K562 (cell line): ENCODE data around the gene GRAMD2A. TPM values are rescaled to one million over a fixed set of nuclear protein-coding genes. Genes with fewer than 3 reads are reported as not detected.

Experiments
- ATAC-seq: fragments of 200-7000 bp; cut with Tn5 transposase; 3 replicates; pipeline ENCODE4 v1.9.1; 2020; ENCODE audit warnings: moderate library complexity
- BruUV-seq: library from RNA; stranded (reverse); fragments of 400-500 nt; replicated peaks from 2 replicates; lab custom pipeline; 2021; lab: Mats Ljungman, UMichigan
- CTCF ChIA-PET: fragments of 300-600 bp; formaldehyde crosslinking; extraction: SDS; loops from one replicate; lab custom pipeline; 2021; ENCODE audit warnings: low intra/inter-chr PET ratio; lab: Yijun Ruan, JAX
- POLR2A ChIA-PET: fragments of 300-600, 350-650 bp; sonication (Branson Sonifier 250); formaldehyde crosslinking; extraction: SDS; loops from one replicate; lab custom pipeline; 2021; ENCODE audit warnings: antibody characterized with exemption, inconsistent platforms; lab: Yijun Ruan, JAX
- DNase-seq, 4 experiments: peaks; one replicate each; pipeline versions ENCODE4 v3.0.0 to v3.0.0-alpha.2; 2011 to 2018; ENCODE audit warnings: low spot score in 3 of 4, mixed read lengths in 3 of 4; ENCODE audit errors: extremely low read depth in 1 of 4
- FAIRE-seq: peaks from 2 replicates; lab custom pipeline; 2011; peaks lifted over from hg19 to GRCh38; lab: Jason Lieb, UNC
- H2AFZ ChIP-seq: 2 replicates; pipeline ENCODE4 v1.6.0; 2011; ENCODE audit warnings: low read depth, low read length, control low read depth, inconsistent platforms
- H3K27ac ChIP-seq: fragments of 200-600 bp; 3 replicates; pipeline ENCODE4 v1.8.0; 2011; ENCODE audit warnings: low read depth, mild to moderate bottlenecking, control low read depth, inconsistent platforms, low read length, moderate library complexity, mixed read lengths; ENCODE audit errors: extremely low read depth
- H3K27me3 ChIP-seq, 2 experiments: fragments of 300-600 bp in 1 of 2; 2 replicates in 1 of 2; 3 replicates in 1 of 2; pipeline versions ENCODE4 v1.6.0 to v1.8.0; 2011; ENCODE audit warnings: inconsistent platforms in 2 of 2, low read length in 2 of 2, mild to moderate bottlenecking in 1 of 2, mixed read lengths in 1 of 2, moderate library complexity in 1 of 2; ENCODE audit not compliant: control insufficient read depth in 2 of 2, insufficient read depth in 2 of 2
- H3K36me3 ChIP-seq: fragments of 300-600 bp; 3 replicates; pipeline ENCODE4 v1.8.0; 2011; ENCODE audit warnings: mild to moderate bottlenecking, low read length, inconsistent platforms; ENCODE audit not compliant: control insufficient read depth, insufficient read depth
- H3K4me1 ChIP-seq, 2 experiments: fragments of 200-600 bp in 1 of 2; replicated peaks in 1 of 2; 2 replicates in 1 of 2; 3 replicates in 1 of 2; pipeline versions ENCODE4 v1.5.1 to v1.8.0; 2011; ENCODE audit warnings: inconsistent platforms in 2 of 2, low read length in 2 of 2, mild to moderate bottlenecking in 1 of 2, mixed read lengths in 1 of 2, moderate library complexity in 1 of 2; ENCODE audit not compliant: control insufficient read depth in 2 of 2, insufficient read depth in 2 of 2
- H3K4me2 ChIP-seq: 2 replicates; pipeline ENCODE4 v1.6.1; 2011; ENCODE audit warnings: low read length, control low read depth, inconsistent platforms, mixed read lengths; ENCODE audit not compliant: insufficient read depth
- H3K4me3 ChIP-seq: fragments of 200-600 bp; sonication (generic), shearing (Covaris generic); 2 replicates; pipeline ENCODE4 v1.5.1; 2016; ENCODE audit warnings: control low read depth, inconsistent platforms
- H3K79me2 ChIP-seq: fragments of 200-600 bp; 3 replicates; pipeline ENCODE4 v1.8.0; 2011; ENCODE audit warnings: low read length, inconsistent platforms; ENCODE audit not compliant: control insufficient read depth, insufficient read depth
- H3K9ac ChIP-seq, 2 experiments: 2 replicates each; pipeline versions ENCODE4 v1.6.0 to v1.6.1; 2011; ENCODE audit warnings: low read depth in 2 of 2, low read length in 2 of 2, control low read depth in 1 of 2, inconsistent platforms in 1 of 2, mild to moderate bottlenecking in 1 of 2, mixed read lengths in 1 of 2; ENCODE audit not compliant: insufficient read depth in 1 of 2
- H3K9me1 ChIP-seq: one replicate; pipeline ENCODE4 v1.6.0; 2011; ENCODE audit warnings: inconsistent platforms, mild to moderate bottlenecking, low read length, moderate library complexity; ENCODE audit not compliant: control insufficient read depth, insufficient read depth
- H3K9me3 ChIP-seq: replicated peaks from 2 replicates; pipeline ENCODE4 v1.5.1; 2011; ENCODE audit warnings: low read depth, low read length, inconsistent platforms; ENCODE audit not compliant: control insufficient read depth, insufficient read depth
- H4K20me1 ChIP-seq: replicated peaks from 2 replicates; pipeline ENCODE4 v1.6.1; 2011; ENCODE audit warnings: low read length, inconsistent platforms, mixed read lengths; ENCODE audit not compliant: control insufficient read depth, insufficient read depth
- BACH1 ChIP-seq: fragments of 200-800 bp; sonication (Bioruptor generic); IDR thresholded peaks from 2 replicates; pipeline ENCODE4 v1.6.1; 2016; ENCODE audit warnings: missing genetic modification characterization, missing compliant biosample characterization
- CSDE1 ChIP-seq, 2 experiments: fragments of 450-650 bp; IDR thresholded peaks; 2 replicates each; pipeline ENCODE4 v1.6.1; 2016; ENCODE audit warnings: mild to moderate bottlenecking in 1 of 2
- CTBP1 ChIP-seq: fragments of 450-650 bp; IDR thresholded peaks from 2 replicates; pipeline ENCODE4 v1.6.1; 2016; ENCODE audit warnings: borderline replicate concordance
- DMBX1 ChIP-seq: fragments of 250-450 bp; sonication (Bioruptor Pico); IDR thresholded peaks from 2 replicates; pipeline ENCODE4 v1.8.0; 2022; ENCODE audit warnings: inconsistent platforms, mild to moderate bottlenecking, moderate library complexity, borderline replicate concordance
- GABPA ChIP-seq: fragments of 200-800 bp; sonication (Bioruptor generic); conservative IDR thresholded peaks from 2 replicates; pipeline ENCODE4 v1.6.1; 2016; ENCODE audit warnings: low read depth, missing genetic modification characterization, missing compliant biosample characterization
- GTF2A2 ChIP-seq: IDR thresholded peaks from 2 replicates; pipeline ENCODE4 v1.6.1; 2016; ENCODE audit warnings: mild to moderate bottlenecking, missing genetic modification characterization, missing compliant biosample characterization
- KLF10 ChIP-seq: fragments of 250-450 bp; sonication (Bioruptor Pico); IDR thresholded peaks from 2 replicates; pipeline ENCODE4 v1.6.1; 2021; ENCODE audit warnings: matching md5 sums
- NCOA1 ChIP-seq: fragments of 450-650 bp; IDR thresholded peaks from 2 replicates; pipeline ENCODE4 v1.6.1; 2016; ENCODE audit warnings: low read depth
- NFIC ChIP-seq: fragments of 450-650 bp; IDR thresholded peaks from 2 replicates; pipeline ENCODE4 v1.6.1; 2017; ENCODE audit warnings: mild to moderate bottlenecking, inconsistent platforms
- NFYB ChIP-seq: IDR thresholded peaks from 2 replicates; pipeline ENCODE4 v1.6.1; 2011; ENCODE audit warnings: mild to moderate bottlenecking, moderate library complexity; ENCODE audit not compliant: insufficient read length; ENCODE audit errors: extremely low read depth
- RBM14 ChIP-seq: fragments of 200-400 bp; formaldehyde crosslinking; IDR thresholded peaks from 2 replicates; pipeline ENCODE4 v1.6.1; 2018; ENCODE audit warnings: low read depth, mild to moderate bottlenecking, low read length, moderate library complexity, borderline replicate concordance; ENCODE audit not compliant: insufficient read depth
- SMARCE1 ChIP-seq: fragments of 450-650 bp; IDR thresholded peaks from 2 replicates; pipeline ENCODE4 v1.7.1; 2016; ENCODE audit warnings: mild to moderate bottlenecking
- STAG1 ChIP-seq: sonication (generic); formaldehyde crosslinking; IDR thresholded peaks from 2 replicates; pipeline ENCODE4 v1.5.0; 2020; ENCODE audit warnings: missing genetic modification reagents, borderline replicate concordance
- ZNF695 ChIP-seq: fragments of 450-650 bp; formaldehyde crosslinking; IDR thresholded peaks from 2 replicates; pipeline ENCODE4 v1.4.0; 2020; ENCODE audit warnings: mild to moderate bottlenecking, moderate library complexity
- ZNF707 ChIP-seq: fragments of 250-450 bp; sonication (Bioruptor Pico); conservative IDR thresholded peaks from 2 replicates; pipeline ENCODE4 v1.8.0; 2022; ENCODE audit warnings: inconsistent platforms, mild to moderate bottlenecking, moderate library complexity
- WGBS: fragments of 100-300 bp; shearing (Covaris generic); methylation state at CpG from one replicate; pipeline ENCODE4 v1.1.6; 2016; ENCODE audit warnings: low coverage, mixed read lengths; ENCODE audit not compliant: insufficient coverage; ENCODE audit errors: missing lambda C conversion rate; 5-methylcytosine and 5-hydroxymethylcytosine counted together
- in situ Hi-C: fragments of 300-500 bp; cut with MboI; formaldehyde crosslinking; loops from 4 replicates; pipeline ENCODE4 v1.15.0; 2018; ENCODE audit warnings: inconsistent platforms, mixed read lengths
- intact Hi-C: fragments of 100-400 bp; cut with micrococcal nuclease; formaldehyde crosslinking; loops from 2 replicates; pipeline ENCODE4 v1.14.2; 2022
- polyA plus RNA-seq, 8 experiments: library from polyadenylated mRNA; depleted of rRNA in 4 of 8; stranded (reverse) in 5 of 8; unstranded in 3 of 8; fragments of >200 nt; fragmentation: Nextera tagmentation in 2 of 8; fragmentation: Illumina TruSeq in 1 of 8; extraction: Ambion mirVana in 2 of 8; extraction: Trizol in 1 of 8; gene quantifications; 2 replicates each; pipeline versions ENCODE4 v1.2.1 to v1.2.3, GENCODE V29; 2011 to 2014; ENCODE audit warnings: inconsistent platforms in 1 of 8, missing spikeins in 1 of 8
- total RNA-seq, 7 experiments: library from RNA; depleted of rRNA in 6 of 7; stranded (reverse); fragments of >200 nt in 6 of 7; fragmentation: Illumina TruSeq in 2 of 7; extraction: Trizol in 2 of 7; gene quantifications; 2 replicates each; pipeline versions ENCODE4 v1.2.1 to v1.2.3, GENCODE V29; 2011 to 2021; ENCODE audit warnings: low replicate concordance in 1 of 7
- TF ChIP-seq, protein P1 (sequence below): fragments of 450-650 bp; conservative IDR thresholded peaks from 2 replicates; pipeline ENCODE4 v1.6.1; 2016; ENCODE audit warnings: missing genetic modification characterization, low read depth, mild to moderate bottlenecking, control low read depth, missing compliant biosample characterization
- TF ChIP-seq, protein P2 (sequence below): fragments of 250-450 bp; sonication (Bioruptor Pico); IDR thresholded peaks from 2 replicates; pipeline ENCODE4 v1.8.0; 2022; ENCODE audit warnings: moderate library complexity, mild to moderate bottlenecking, inconsistent platforms

Gene GRAMD2A
- total and polyA plus RNA-seq, 9 of the 15 experiments (the other 6 are each of a cell fraction or from before 2014, with no cell fraction given), result 0.08 to 0.22 TPM; not detected in 7

DNA sequence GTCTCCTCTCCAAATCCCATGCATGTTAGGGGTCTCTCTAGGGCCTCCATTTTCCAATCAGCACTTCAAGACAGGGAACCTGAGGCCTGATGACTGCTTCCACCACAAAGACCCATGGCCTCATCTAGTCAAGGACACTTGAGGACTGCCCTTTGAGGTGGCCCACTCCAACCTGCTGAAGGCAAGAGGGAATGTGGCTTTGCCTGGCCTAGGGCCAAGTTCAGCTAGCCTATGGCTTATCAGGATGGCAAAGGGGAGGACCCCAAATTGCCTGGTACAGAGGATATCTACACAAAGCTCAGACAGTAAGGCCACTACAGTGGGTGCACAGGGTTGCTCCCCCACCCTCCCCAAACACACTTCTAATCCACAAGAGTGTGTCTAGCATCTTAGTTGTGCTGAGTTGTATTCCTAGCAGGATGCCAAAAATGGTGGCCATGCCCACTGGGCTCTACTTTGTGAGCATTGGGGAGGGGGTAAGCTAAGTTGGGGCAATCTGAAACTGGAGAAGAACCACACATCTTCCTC is 10.0 kb upstream of the GRAMD2A start:
- POLR2A ChIA-PET, result interaction anchor here (0.8 to 0.9 kb wide), 2 partner anchors 21 to 143 kb away, joined by 3 to 5 read pairs; no protein-coding TSS in a partner anchor
- peaks cover 98% of the 10 kb centered on the region for H3K36me3 ChIP-seq
- in situ Hi-C loops, result no loop called here
- peaks cover 11% of the 10 kb centered on the region; the same call in 1 of the 2 replicates for H4K20me1 ChIP-seq
- BruUV-seq, result no TSS peak
- TF ChIP-seq NFIC (peak; percentile 74), CSDE1 (IDR thresholded peaks at IDR 0.05) (no peak)
- no peak overlapping the region for H3K9ac ChIP-seq
- CTCF ChIA-PET, result no interaction called here
- intact Hi-C loops, result no loop called here
- H3K4me3 ChIP-seq, result no peak overlapping the region
- H3K27me3 ChIP-seq, result no peaks in the 10 kb centered on the region
- H3K4me1 ChIP-seq, result no peaks in the 10 kb centered on the region
- H3K4me2 ChIP-seq, result no peak overlapping the region
- H3K79me2 ChIP-seq, result peaks cover 2% of the 10 kb centered on the region; the same call in 1 of the 3 replicates
- H3K9me1 ChIP-seq, result peaks cover 10% of the 10 kb centered on the region
- ATAC-seq, result no peak
- H2AFZ ChIP-seq, result no peak overlapping the region
- no peak for DNase-seq
- no peaks in the 10 kb centered on the region for H3K9me3 ChIP-seq
- no peak overlapping the region for H3K27ac ChIP-seq
- FAIRE-seq, result no peak

DNA sequence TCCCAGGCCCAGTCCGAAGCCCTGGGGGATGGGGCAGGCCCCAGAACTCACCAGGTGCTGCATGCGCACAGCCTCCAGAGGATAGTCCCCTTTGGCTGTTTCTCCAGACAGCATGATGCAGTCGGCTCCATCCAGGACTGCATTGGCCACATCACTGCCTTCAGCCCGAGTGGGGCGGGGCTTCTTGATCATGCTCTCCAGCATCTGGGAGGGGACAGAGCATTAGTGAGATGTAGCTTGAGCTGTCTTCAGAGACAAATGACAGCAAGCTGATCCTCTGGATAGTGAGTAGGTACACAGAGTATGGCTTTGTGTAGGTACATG is 9.1 kb upstream of the GRAMD2A start:
- no peak for FAIRE-seq
- Histone ChIP-seq H3K4me3 (no peak overlapping the region), H3K9ac (no peak overlapping the region), H3K9me3 (no peaks in the 10 kb centered on the region), H3K27ac (no peak overlapping the region), H3K4me1 (peaks cover 0 to 3% of the 10 kb centered on the region in 2 experiments; a peak in 1 of 5 replicates), H3K36me3 (peaks cover 98% of the 10 kb centered on the region), H2AFZ (no peak overlapping the region), H3K9me1 (peaks cover 10% of the 10 kb centered on the region), H3K79me2 (no peaks in the 10 kb centered on the region; the same call in 2 of the 3 replicates), H3K4me2 (no peak overlapping the region), H3K27me3 (no peaks in the 10 kb centered on the region), H4K20me1 (peaks cover 12% of the 10 kb centered on the region; the same call in 1 of the 2 replicates)
- in situ Hi-C loops, result no loop called here
- DNase-seq, result no peak
- intact Hi-C loops, result no loop called here
- 100% methylated on average over 2 of the region's 5 CpGs for WGBS
- no peak for ATAC-seq
- ChIA-PET CTCF (no interaction called here), POLR2A (no interaction called here)
- BruUV-seq, result no TSS peak
- TF ChIP-seq GTF2A2 (tag) (no peak), STAG1 (CRISPR knock-in tag) (no peak), SMARCE1 (no peak), NCOA1 (no peak), CTBP1 (no peak), NFYB (no peak), KLF10 (no peak), BACH1 (tag) (no peak), DMBX1 (no peak), GABPA (tag) (no peak), ZNF707 (CRISPR knock-in tag) (no peak), ZNF695 (no peak), RBM14 (no peak)
- TF ChIP-seq, protein P1, sequence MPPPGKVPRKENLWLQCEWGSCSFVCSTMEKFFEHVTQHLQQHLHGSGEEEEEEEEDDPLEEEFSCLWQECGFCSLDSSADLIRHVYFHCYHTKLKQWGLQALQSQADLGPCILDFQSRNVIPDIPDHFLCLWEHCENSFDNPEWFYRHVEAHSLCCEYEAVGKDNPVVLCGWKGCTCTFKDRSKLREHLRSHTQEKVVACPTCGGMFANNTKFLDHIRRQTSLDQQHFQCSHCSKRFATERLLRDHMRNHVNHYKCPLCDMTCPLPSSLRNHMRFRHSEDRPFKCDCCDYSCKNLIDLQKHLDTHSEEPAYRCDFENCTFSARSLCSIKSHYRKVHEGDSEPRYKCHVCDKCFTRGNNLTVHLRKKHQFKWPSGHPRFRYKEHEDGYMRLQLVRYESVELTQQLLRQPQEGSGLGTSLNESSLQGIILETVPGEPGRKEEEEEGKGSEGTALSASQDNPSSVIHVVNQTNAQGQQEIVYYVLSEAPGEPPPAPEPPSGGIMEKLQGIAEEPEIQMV (tag), result no peak
- TF ChIP-seq, protein P2, sequence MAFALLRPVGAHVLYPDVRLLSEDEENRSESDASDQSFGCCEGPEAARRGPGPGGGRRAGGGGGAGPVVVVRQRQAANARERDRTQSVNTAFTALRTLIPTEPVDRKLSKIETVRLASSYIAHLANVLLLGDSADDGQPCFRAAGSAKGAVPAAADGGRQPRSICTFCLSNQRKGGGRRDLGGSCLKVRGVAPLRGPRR, result no peak
